Esophagus muscularis mucosa (tissue), 4 donors: ENCODE data around the gene LSM8. TPM values are rescaled to one million over a fixed set of nuclear protein-coding genes. Genes with fewer than 3 reads are reported as not detected.
A peak's percentile ranks its signal among the peaks of the same experiment; 100 is the strongest.

Experiments used
- DNase-seq: peaks from one replicate; pipeline ENCODE4 v3.0.0-alpha.2; 2017; ENCODE audit errors: extremely low spot score
- H3K27ac ChIP-seq, 4 donors: fragments of 200-600 bp; sonication (generic); replicated peaks in 1 of 4; 1 replicate in 3 of 4; 2 replicates in 1 of 4; pipeline ENCODE4 v1.5.1; 2016 to 2019; ENCODE audit warnings: mild to moderate bottlenecking in 1 of 4
- H3K27me3 ChIP-seq, 4 donors: fragments of 200-600 bp; sonication (generic); one replicate each; pipeline versions ENCODE4 v1.5.1 to v1.6.0; 2016 to 2019
- H3K36me3 ChIP-seq, 4 donors: fragments of 200-600 bp; sonication (generic); one replicate each; pipeline ENCODE4 v1.5.1; 2016 to 2019
- H3K4me1 ChIP-seq, 4 donors: fragments of 200-600 bp; sonication (generic); one replicate each; pipeline ENCODE4 v1.5.1; 2016 to 2019
- H3K4me3 ChIP-seq, 4 donors: fragments of 200-600 bp; sonication (generic); 1 replicate in 2 of 4; 2 replicates in 2 of 4; pipeline ENCODE4 v1.5.1; 2016 to 2019; ENCODE audit warnings: mild to moderate bottlenecking in 4 of 4, moderate library complexity in 1 of 4
- H3K9me3 ChIP-seq, 4 donors: fragments of 200-600 bp; sonication (generic); 1 replicate in 3 of 4; 2 replicates in 1 of 4; pipeline ENCODE4 v1.5.1; 2016 to 2019
- CTCF ChIP-seq, 3 experiments: fragments of 200-600 bp in 2 of 3; fragments of 450-650 bp in 1 of 3; sonication (generic) in 2 of 3; IDR thresholded peaks; one replicate each; pipeline ENCODE4 v1.5.1; 2017 to 2019; ENCODE audit warnings: antibody characterized with exemption in 3 of 3, mild to moderate bottlenecking in 2 of 3, moderate library complexity in 1 of 3
- EP300 ChIP-seq: sonication (generic); formaldehyde crosslinking; IDR thresholded peaks from one replicate; pipeline ENCODE4 v1.6.1; 2017; ENCODE audit warnings: antibody characterized with exemption
- POLR2A ChIP-seq: fragments of 450-650 bp; IDR thresholded peaks from one replicate; pipeline ENCODE4 v1.6.1; 2017; ENCODE audit warnings: antibody characterized with exemption, moderate library complexity, mild to moderate bottlenecking, low read depth
- POLR2AphosphoS5 ChIP-seq, 2 donors: sonication (generic); formaldehyde crosslinking; IDR thresholded peaks; one replicate each; pipeline ENCODE4 v1.6.1; 2017; ENCODE audit warnings: antibody characterized with exemption in 2 of 2
- WGBS: methylation state at CpG from one replicate; pipeline ENCODE4 v1.1.5; 2018; 5-methylcytosine and 5-hydroxymethylcytosine counted together
- intact Hi-C: fragments of 100-400 bp; cut with DNase I; formaldehyde crosslinking; loops from one replicate; pipeline ENCODE4 v1.15.1; 2023
- total RNA-seq, 4 donors: library from RNA; depleted of rRNA; stranded (reverse); fragments of >200 nt; gene quantifications; one replicate each; pipeline versions ENCODE4 v1.1.0 to v1.2.1, GENCODE V29; 2016

LSM8 gene
- total RNA-seq, 4 donors from 2014 or later: 22.1 to 28.1 (median 26.3) TPM

GRCh38 chr7:118214833-118215182 is 30.8 kb downstream of the LSM8 start:
- DNase-seq: no peak
- H3K27ac ChIP-seq: peak overlapping the region; percentile 50 to 68 (median 64)

GRCh38 chr7:118217210-118217619 is 33.3 kb downstream of the LSM8 start:
- no peak overlapping the region for H3K27ac ChIP-seq
- H3K4me3 ChIP-seq: no peak overlapping the region
- 73% methylated on average over 1 of the region's 1 CpG for WGBS
- no peak for DNase-seq
- no peaks in the 10 kb centered on the region for H3K9me3 ChIP-seq
- TF ChIP-seq EP300 (no peak), POLR2AphosphoS5 (IDR thresholded peaks at IDR 0.05) (no peak), CTCF (IDR thresholded peaks at IDR 0.05) (no peak)
- intact Hi-C loops: no loop called here
- H3K36me3 ChIP-seq: no peaks in the 10 kb centered on the region
- H3K4me1 ChIP-seq: peaks cover 0 to 15% (median 11%) of the 10 kb centered on the region in 4 donors
- no peaks in the 10 kb centered on the region for H3K27me3 ChIP-seq

More at GRCh38 chr7:118214833-118215182, 30.8 kb downstream of the LSM8 start:
- H3K4me1 ChIP-seq: peaks cover 0 to 15% (median 11%) of the 10 kb centered on the region in 4 donors
- peak overlapping the region; percentile 56 to 74 (median 62) for H3K4me3 ChIP-seq
- no peaks in the 10 kb centered on the region for H3K36me3 ChIP-seq
- no peaks in the 10 kb centered on the region for H3K9me3 ChIP-seq
- TF ChIP-seq CTCF (IDR thresholded peaks at IDR 0.05) (no peak), POLR2A (no peak), EP300 (no peak), POLR2AphosphoS5 (IDR thresholded peaks at IDR 0.05) (no peak)
- no peaks in the 10 kb centered on the region for H3K27me3 ChIP-seq
- 35% methylated on average over 3 of the region's 3 CpGs for WGBS
- intact Hi-C loops: no loop called here

- Histone ChIP-seq H3K36me3 (no peaks in the 10 kb centered on the region), H3K27me3 (no peaks in the 10 kb centered on the region), H3K27ac (no peak overlapping the region), H3K4me3 (no peak overlapping the region), H3K4me1 (peaks cover 0 to 15% (median 9%) of the 10 kb centered on the region in 4 donors), H3K9me3 (no peaks in the 10 kb centered on the region)
- no peak for TF ChIP-seq POLR2AphosphoS5 (IDR thresholded peaks at IDR 0.05)
- no peak for TF ChIP-seq CTCF (IDR thresholded peaks at IDR 0.05)
- TF ChIP-seq POLR2A: no peak
- TF ChIP-seq EP300: no peak
- DNase-seq: no peak
- WGBS: 79% methylated on average over 8 of the region's 8 CpGs
- intact Hi-C loops: no loop called here
Observed at GRCh38 chr7:118218413-118219156, 34.6 kb downstream of the LSM8 start.

GRCh38 chr7:118219157-118219512 is 35.2 kb downstream of the LSM8 start:
- 95% methylated on average over 3 of the region's 3 CpGs for WGBS

More at GRCh38 chr7:118219157-118219512, 35.2 kb downstream of the LSM8 start:
- Histone ChIP-seq H3K27me3 (no peaks in the 10 kb centered on the region), H3K27ac (no peak overlapping the region), H3K36me3 (no peaks in the 10 kb centered on the region), H3K4me3 (no peak overlapping the region), H3K4me1 (peaks cover 0 to 10% (median 3%) of the 10 kb centered on the region in 4 donors), H3K9me3 (no peaks in the 10 kb centered on the region)
- intact Hi-C loops: no loop called here
- TF ChIP-seq POLR2AphosphoS5 (IDR thresholded peaks at IDR 0.05) (no peak), POLR2A (no peak), CTCF (IDR thresholded peaks at IDR 0.05) (no peak), EP300 (no peak)
- no peak for DNase-seq
